Measurements from ENCODE around the gene CCL22.

DNA sequence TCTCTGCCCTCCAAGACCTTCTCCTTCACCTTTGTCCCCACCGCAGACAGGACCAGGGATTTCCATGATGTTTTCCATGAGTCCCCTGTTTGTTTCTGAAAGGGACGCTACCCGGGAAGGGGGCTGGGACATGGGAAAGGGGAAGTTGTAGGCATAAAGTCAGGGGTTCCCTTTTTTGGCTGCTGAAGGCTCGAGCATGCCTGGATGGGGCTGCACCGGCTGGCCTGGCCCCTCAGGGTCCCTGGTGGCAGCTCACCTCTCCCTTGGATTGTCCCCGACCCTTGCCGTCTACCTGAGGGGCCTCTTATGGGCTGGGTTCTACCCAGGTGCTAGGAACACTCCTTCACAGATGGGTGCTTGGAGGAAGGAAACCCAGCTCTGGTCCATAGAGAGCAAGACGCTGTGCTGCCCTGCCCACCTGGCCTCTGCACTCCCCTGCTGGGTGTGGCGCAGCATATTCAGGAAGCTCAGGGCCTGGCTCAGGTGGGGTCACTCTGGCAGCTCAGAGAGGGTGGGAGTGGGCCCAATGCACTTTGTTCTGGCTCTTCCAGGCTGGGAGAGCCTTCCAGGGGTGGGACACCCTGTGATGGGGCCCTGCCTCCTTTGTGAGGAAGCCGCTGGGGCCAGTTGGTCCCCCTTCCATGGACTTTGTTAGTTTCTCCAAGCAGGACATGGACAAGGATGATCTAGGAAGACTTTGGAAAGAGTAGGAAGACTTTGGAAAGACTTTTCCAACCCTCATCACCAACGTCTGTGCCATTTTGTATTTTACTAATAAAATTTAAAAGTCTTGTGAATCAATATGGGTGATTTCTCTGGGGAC lies 25.9 kb downstream of the CCL22 start:
- TF ChIP-seq, protein P1, sequence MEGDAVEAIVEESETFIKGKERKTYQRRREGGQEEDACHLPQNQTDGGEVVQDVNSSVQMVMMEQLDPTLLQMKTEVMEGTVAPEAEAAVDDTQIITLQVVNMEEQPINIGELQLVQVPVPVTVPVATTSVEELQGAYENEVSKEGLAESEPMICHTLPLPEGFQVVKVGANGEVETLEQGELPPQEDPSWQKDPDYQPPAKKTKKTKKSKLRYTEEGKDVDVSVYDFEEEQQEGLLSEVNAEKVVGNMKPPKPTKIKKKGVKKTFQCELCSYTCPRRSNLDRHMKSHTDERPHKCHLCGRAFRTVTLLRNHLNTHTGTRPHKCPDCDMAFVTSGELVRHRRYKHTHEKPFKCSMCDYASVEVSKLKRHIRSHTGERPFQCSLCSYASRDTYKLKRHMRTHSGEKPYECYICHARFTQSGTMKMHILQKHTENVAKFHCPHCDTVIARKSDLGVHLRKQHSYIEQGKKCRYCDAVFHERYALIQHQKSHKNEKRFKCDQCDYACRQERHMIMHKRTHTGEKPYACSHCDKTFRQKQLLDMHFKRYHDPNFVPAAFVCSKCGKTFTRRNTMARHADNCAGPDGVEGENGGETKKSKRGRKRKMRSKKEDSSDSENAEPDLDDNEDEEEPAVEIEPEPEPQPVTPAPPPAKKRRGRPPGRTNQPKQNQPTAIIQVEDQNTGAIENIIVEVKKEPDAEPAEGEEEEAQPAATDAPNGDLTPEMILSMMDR (conservative IDR thresholded peaks at IDR 0.05 in 1 of 2, IDR thresholded peaks at IDR 0.05 in 1 of 2; ENCODE audit: extremely low read depth in 1 of 2, insufficient read depth in 1 of 2, low read depth in 1 of 2, low read length in 2 of 2): no peak
- TF ChIP-seq EZH2 (IDR thresholded peaks at IDR 0.05; ENCODE audit: borderline replicate concordance, low read length): no peak

Data from mammary epithelial cell (primary cell).